Measurements from ENCODE around the gene REXO5.

The REXO5 gene

DNA sequence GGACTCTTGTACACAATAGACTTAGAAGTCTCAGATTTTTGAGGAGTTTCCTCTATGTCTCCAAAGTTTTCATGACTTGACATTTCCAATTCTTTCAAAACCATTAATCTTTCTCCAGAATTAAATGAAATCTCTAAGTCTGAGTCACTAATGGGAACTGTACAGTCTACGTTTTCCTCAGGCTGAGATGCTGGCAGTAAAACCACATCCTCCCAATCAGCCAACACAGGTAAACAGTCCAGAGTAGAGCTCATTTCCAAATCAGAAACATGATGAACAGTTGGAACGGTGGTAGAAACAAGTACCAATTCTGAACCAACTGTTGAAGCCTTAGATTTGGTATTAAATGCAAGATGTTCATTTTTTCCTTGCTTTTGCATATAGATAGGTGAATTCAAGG lies 8.0 kb upstream of the REXO5 start:
- TF ChIP-seq, protein P1, sequence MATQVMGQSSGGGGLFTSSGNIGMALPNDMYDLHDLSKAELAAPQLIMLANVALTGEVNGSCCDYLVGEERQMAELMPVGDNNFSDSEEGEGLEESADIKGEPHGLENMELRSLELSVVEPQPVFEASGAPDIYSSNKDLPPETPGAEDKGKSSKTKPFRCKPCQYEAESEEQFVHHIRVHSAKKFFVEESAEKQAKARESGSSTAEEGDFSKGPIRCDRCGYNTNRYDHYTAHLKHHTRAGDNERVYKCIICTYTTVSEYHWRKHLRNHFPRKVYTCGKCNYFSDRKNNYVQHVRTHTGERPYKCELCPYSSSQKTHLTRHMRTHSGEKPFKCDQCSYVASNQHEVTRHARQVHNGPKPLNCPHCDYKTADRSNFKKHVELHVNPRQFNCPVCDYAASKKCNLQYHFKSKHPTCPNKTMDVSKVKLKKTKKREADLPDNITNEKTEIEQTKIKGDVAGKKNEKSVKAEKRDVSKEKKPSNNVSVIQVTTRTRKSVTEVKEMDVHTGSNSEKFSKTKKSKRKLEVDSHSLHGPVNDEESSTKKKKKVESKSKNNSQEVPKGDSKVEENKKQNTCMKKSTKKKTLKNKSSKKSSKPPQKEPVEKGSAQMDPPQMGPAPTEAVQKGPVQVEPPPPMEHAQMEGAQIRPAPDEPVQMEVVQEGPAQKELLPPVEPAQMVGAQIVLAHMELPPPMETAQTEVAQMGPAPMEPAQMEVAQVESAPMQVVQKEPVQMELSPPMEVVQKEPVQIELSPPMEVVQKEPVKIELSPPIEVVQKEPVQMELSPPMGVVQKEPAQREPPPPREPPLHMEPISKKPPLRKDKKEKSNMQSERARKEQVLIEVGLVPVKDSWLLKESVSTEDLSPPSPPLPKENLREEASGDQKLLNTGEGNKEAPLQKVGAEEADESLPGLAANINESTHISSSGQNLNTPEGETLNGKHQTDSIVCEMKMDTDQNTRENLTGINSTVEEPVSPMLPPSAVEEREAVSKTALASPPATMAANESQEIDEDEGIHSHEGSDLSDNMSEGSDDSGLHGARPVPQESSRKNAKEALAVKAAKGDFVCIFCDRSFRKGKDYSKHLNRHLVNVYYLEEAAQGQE (IDR thresholded peaks at IDR 0.05; ENCODE audit: insufficient read depth in 1 of 2, low read depth in 2 of 2, low read length in 2 of 2) = no peak
- TF ChIP-seq POLR2AphosphoS5 (IDR thresholded peaks at IDR 0.05; ENCODE audit: low read depth, low read length) (no peak), FOXP2 (optimal IDR thresholded peaks at IDR 0.05; ENCODE audit: borderline replicate concordance, extremely low read depth, extremely low read length, insufficient read depth) (no peak), TAF1 (IDR thresholded peaks at IDR 0.05; ENCODE audit: borderline replicate concordance, insufficient read depth, low read length) (no peak), SIN3A (IDR thresholded peaks at IDR 0.05; ENCODE audit: borderline replicate concordance, insufficient read depth, low read length) (no peak)

DNA sequence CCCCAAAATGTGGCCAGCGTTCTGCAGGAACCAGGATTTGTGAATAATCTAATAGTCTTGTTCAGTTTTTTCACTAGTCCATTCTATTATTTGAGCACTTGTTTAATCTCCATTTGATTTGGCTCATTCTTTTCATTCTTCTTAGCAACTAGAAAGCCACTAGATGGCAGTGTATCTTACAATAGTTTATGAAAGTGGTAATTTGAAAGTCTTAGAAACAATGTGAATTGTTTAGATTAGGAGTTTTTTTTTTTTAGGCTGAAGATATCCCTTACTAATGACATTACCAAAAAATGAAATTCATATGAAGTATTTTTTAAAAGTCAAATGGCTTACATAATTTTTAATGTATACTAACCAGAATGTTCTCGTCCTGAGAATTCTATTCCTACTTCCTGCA lies 6.7 kb upstream of the REXO5 start:
- TF ChIP-seq FOXP2 (optimal IDR thresholded peaks at IDR 0.05; ENCODE audit: borderline replicate concordance, extremely low read depth, extremely low read length, insufficient read depth) = no peak
- TF ChIP-seq, protein P1 (IDR thresholded peaks at IDR 0.05; ENCODE audit: insufficient read depth in 1 of 2, low read depth in 2 of 2, low read length in 2 of 2) = no peak
- TF ChIP-seq SIN3A (IDR thresholded peaks at IDR 0.05; ENCODE audit: borderline replicate concordance, insufficient read depth, low read length) = no peak
- no peak for TF ChIP-seq TAF1 (IDR thresholded peaks at IDR 0.05; ENCODE audit: borderline replicate concordance, insufficient read depth, low read length)
- no peak for TF ChIP-seq POLR2AphosphoS5 (IDR thresholded peaks at IDR 0.05; ENCODE audit: low read depth, low read length)

DNA sequence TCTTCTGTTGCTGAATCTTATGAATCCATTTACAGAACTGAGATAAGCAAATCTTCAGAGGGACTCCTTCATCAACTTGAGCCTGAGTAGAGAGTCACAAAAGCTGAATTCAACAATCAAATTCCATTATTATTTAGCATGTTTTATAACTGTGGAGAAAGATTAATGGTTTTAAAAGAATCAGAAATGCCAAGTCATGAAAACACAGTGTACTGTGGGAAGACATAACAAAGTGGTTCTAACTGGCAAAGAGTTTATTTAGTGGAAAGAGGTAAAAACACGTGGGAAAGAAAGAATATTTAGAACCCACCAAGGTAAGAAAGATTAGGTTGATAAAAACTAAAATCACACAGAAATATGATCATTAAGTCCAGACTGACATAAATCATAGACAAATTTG lies 5.0 kb upstream of the REXO5 start:
- TF ChIP-seq POLR2AphosphoS5 (IDR thresholded peaks at IDR 0.05; ENCODE audit: low read depth, low read length) (no peak), SIN3A (IDR thresholded peaks at IDR 0.05; ENCODE audit: borderline replicate concordance, insufficient read depth, low read length) (no peak), TAF1 (IDR thresholded peaks at IDR 0.05; ENCODE audit: borderline replicate concordance, insufficient read depth, low read length) (no peak), FOXP2 (optimal IDR thresholded peaks at IDR 0.05; ENCODE audit: borderline replicate concordance, extremely low read depth, extremely low read length, insufficient read depth) (no peak)
- TF ChIP-seq, protein P1 (IDR thresholded peaks at IDR 0.05; ENCODE audit: insufficient read depth in 1 of 2, low read depth in 2 of 2, low read length in 2 of 2) = no peak

DNA sequence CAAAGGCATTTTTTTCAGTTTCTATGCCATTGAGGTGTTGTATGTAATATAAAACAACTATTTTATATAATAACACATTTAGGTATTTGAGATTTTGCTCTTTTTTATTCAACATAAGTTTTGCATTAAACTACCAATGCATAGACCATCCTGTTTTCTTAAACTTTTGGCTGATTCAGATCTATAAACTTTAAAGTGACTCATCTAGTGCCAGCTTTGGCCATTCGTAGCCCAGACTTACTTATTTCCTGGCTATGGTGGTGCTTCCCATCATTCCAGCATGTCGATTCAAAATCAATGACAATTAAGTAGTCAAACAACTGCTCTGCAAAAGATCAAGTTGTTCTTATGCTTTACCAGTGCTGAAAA lies 3.2 kb upstream of the REXO5 start:
- TF ChIP-seq SIN3A (IDR thresholded peaks at IDR 0.05; ENCODE audit: borderline replicate concordance, insufficient read depth, low read length) = no peak
- TF ChIP-seq FOXP2 (optimal IDR thresholded peaks at IDR 0.05; ENCODE audit: borderline replicate concordance, extremely low read depth, extremely low read length, insufficient read depth) = no peak
- no peak for TF ChIP-seq TAF1 (IDR thresholded peaks at IDR 0.05; ENCODE audit: borderline replicate concordance, insufficient read depth, low read length)
- TF ChIP-seq POLR2AphosphoS5 (IDR thresholded peaks at IDR 0.05; ENCODE audit: low read depth, low read length) = no peak
- TF ChIP-seq, protein P1 (IDR thresholded peaks at IDR 0.05; ENCODE audit: insufficient read depth in 1 of 2, low read depth in 2 of 2, low read length in 2 of 2) = no peak

Data from PFSK-1 (cell line).